ENCODE data around the gene TRIP12.
A peak's percentile ranks its signal among the peaks of the same experiment; 100 is the strongest.

Gene TRIP12

DNA sequence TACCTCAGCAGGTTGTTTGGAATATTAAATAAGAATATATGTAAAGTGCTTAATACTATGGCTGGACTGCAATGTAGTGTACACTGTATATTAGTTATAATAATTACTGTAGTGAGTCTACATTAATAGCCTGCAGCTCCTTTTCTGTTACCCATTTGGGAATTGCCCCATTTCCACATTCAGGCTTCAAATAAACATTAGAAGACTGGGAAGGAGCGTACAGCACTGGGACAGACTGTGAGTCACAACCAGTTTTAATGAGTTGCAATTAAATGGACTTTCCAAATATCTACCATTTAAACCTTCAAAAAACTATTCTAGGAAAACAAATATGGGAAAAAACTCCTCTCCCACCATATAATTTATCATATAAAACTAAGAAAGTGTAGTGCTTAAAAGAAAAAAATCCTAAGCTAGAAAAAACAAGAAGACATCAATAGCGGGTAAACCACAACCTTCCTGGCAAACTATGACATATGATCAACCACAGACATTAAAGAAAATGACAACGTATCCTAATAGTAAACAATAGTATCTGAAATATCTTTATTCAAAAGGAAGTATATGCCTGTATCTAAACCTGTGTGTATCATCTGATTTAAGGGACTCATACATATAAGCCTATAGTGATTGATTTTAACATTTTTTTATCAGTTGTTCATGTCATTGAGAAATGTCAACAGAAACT, 86.1 kb downstream of the TRIP12 start:
- TF ChIP-seq POLR2AphosphoS5 (IDR thresholded peaks at IDR 0.05; ENCODE audit: low read depth, low read length) = no peak
- TF ChIP-seq TAF1 (IDR thresholded peaks at IDR 0.05; ENCODE audit: borderline replicate concordance, insufficient read depth, low read length) = no peak

GRCh38 chr2:229834368-229834767, 87.4 kb downstream of the TRIP12 start:
- TF ChIP-seq, protein P1, sequence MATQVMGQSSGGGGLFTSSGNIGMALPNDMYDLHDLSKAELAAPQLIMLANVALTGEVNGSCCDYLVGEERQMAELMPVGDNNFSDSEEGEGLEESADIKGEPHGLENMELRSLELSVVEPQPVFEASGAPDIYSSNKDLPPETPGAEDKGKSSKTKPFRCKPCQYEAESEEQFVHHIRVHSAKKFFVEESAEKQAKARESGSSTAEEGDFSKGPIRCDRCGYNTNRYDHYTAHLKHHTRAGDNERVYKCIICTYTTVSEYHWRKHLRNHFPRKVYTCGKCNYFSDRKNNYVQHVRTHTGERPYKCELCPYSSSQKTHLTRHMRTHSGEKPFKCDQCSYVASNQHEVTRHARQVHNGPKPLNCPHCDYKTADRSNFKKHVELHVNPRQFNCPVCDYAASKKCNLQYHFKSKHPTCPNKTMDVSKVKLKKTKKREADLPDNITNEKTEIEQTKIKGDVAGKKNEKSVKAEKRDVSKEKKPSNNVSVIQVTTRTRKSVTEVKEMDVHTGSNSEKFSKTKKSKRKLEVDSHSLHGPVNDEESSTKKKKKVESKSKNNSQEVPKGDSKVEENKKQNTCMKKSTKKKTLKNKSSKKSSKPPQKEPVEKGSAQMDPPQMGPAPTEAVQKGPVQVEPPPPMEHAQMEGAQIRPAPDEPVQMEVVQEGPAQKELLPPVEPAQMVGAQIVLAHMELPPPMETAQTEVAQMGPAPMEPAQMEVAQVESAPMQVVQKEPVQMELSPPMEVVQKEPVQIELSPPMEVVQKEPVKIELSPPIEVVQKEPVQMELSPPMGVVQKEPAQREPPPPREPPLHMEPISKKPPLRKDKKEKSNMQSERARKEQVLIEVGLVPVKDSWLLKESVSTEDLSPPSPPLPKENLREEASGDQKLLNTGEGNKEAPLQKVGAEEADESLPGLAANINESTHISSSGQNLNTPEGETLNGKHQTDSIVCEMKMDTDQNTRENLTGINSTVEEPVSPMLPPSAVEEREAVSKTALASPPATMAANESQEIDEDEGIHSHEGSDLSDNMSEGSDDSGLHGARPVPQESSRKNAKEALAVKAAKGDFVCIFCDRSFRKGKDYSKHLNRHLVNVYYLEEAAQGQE (IDR thresholded peaks at IDR 0.05; ENCODE audit: insufficient read depth in 1 of 2, low read depth in 2 of 2, low read length in 2 of 2) = peak in 1 of 2 experiments; percentile 74; a peak in 2 of 4 replicates

DNA sequence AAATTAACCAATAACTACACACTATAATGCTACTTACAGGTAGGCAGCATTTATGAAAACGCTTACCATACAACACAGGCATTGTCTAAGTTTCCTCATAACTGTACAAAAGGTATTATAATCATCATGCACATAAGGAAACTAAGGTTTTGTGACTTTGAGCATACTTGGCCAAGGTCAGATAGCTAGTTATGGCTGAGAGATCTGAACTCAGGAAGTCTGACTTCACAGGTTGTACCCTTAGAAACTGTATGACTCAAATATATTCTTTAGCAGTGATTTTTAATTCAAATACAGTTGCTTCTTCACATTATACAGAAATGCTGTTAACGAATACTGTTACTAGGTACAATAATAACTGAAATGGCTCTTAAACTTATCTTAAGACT, 89.3 kb downstream of the TRIP12 start:
- TF ChIP-seq SIN3A (IDR thresholded peaks at IDR 0.05; ENCODE audit: borderline replicate concordance, insufficient read depth, low read length) (no peak), TAF1 (IDR thresholded peaks at IDR 0.05; ENCODE audit: borderline replicate concordance, insufficient read depth, low read length) (no peak), POLR2AphosphoS5 (IDR thresholded peaks at IDR 0.05; ENCODE audit: low read depth, low read length) (no peak), FOXP2 (optimal IDR thresholded peaks at IDR 0.05; ENCODE audit: borderline replicate concordance, extremely low read depth, extremely low read length, insufficient read depth) (no peak)
- TF ChIP-seq, protein P1 (IDR thresholded peaks at IDR 0.05; ENCODE audit: insufficient read depth in 1 of 2, low read depth in 2 of 2, low read length in 2 of 2) = no peak

DNA sequence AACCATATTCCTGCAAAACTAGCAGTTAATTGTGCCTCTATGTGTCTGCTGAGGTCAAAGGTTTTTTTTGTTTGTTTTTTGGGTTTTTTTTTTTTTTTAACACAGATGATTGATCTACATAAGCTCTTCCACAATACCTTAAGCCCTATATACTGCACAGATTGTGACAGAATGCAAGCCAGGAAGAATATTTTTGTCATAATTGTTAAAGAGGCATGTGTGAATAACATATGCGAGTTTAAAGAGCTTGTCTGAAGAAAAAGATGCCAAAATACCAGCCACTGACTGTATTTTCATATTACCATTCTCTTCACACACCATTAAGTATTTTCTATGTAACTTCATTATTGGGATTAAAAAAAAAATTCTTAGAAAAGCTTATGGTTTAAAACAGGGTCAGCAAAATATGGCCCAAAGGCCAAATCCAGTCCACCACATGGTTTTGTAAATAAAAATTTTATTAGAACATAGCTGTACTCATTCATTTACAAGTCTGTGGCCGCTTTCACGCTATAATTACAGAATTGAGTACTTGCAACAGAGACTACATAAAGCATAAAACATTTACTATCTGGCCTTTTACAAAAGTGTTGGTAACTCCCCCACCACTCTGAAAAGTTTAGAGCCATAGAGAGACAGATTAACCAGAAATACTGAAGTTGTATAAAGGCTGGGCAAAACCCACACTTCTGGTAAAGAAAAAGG, 89.9 kb downstream of the TRIP12 start:
- TF ChIP-seq FOXP2 (optimal IDR thresholded peaks at IDR 0.05; ENCODE audit: borderline replicate concordance, extremely low read depth, extremely low read length, insufficient read depth) = no peak
- no peak for TF ChIP-seq TAF1 (IDR thresholded peaks at IDR 0.05; ENCODE audit: borderline replicate concordance, insufficient read depth, low read length)
- TF ChIP-seq, protein P1 (IDR thresholded peaks at IDR 0.05; ENCODE audit: insufficient read depth in 1 of 2, low read depth in 2 of 2, low read length in 2 of 2) = no peak
- no peak for TF ChIP-seq SIN3A (IDR thresholded peaks at IDR 0.05; ENCODE audit: borderline replicate concordance, insufficient read depth, low read length)
- no peak for TF ChIP-seq POLR2AphosphoS5 (IDR thresholded peaks at IDR 0.05; ENCODE audit: low read depth, low read length)

GRCh38 chr2:229825476-229825875, 96.3 kb downstream of the TRIP12 start:
- TF ChIP-seq SIN3A (IDR thresholded peaks at IDR 0.05; ENCODE audit: borderline replicate concordance, insufficient read depth, low read length) (no peak), TAF1 (IDR thresholded peaks at IDR 0.05; ENCODE audit: borderline replicate concordance, insufficient read depth, low read length) (no peak), POLR2AphosphoS5 (IDR thresholded peaks at IDR 0.05; ENCODE audit: low read depth, low read length) (no peak), FOXP2 (optimal IDR thresholded peaks at IDR 0.05; ENCODE audit: borderline replicate concordance, extremely low read depth, extremely low read length, insufficient read depth) (no peak)
- TF ChIP-seq, protein P1 (IDR thresholded peaks at IDR 0.05; ENCODE audit: insufficient read depth in 1 of 2, low read depth in 2 of 2, low read length in 2 of 2) = no peak

All from PFSK-1 (cell line).